ENCODE results near the gene MEPCE.
A peak's percentile ranks its signal among the peaks of the same experiment; 100 is the strongest.
"Not testable (repeated sequence)": the region's sequence is repeated elsewhere in the genome, so short reads cannot be mapped to it uniquely, and the experiment has no call there.

MEPCE gene

GRCh38 chr7:100444311-100445278 is 15.0 kb downstream of the MEPCE start:
- no peaks in the 10 kb centered on the region for H3K27me3 ChIP-seq (ENCODE audit: insufficient read depth, low read length)
- no peaks in the 10 kb centered on the region for H3K36me3 ChIP-seq (ENCODE audit: insufficient read depth, low read length)
- peaks cover 18% of the 10 kb centered on the region for H3K4me1 ChIP-seq (ENCODE audit: insufficient read depth, low read length)
- H2AFZ ChIP-seq (ENCODE audit: low read depth, low read length) = peak overlapping the region; percentile 37
- no peaks in the 10 kb centered on the region for H3K9me3 ChIP-seq (ENCODE audit: low read length)
- H3K4me3 ChIP-seq (ENCODE audit: low read length) = no peak overlapping the region

- no peak overlapping the region for H3K4me3 ChIP-seq (ENCODE audit: low read length)
- H3K36me3 ChIP-seq (ENCODE audit: insufficient read depth, low read length) = no peaks in the 10 kb centered on the region
- no peak overlapping the region for H2AFZ ChIP-seq (ENCODE audit: low read depth, low read length)
- peaks cover 18% of the 10 kb centered on the region for H3K4me1 ChIP-seq (ENCODE audit: insufficient read depth, low read length)
- no peaks in the 10 kb centered on the region for H3K9me3 ChIP-seq (ENCODE audit: low read length)
- no peaks in the 10 kb centered on the region for H3K27me3 ChIP-seq (ENCODE audit: insufficient read depth, low read length)
These were observed 16.4 kb downstream of the MEPCE start for GRCh38 chr7:100446040-100446439.

- not testable (repeated sequence) for H2AFZ ChIP-seq (ENCODE audit: low read depth, low read length); H3K27me3 ChIP-seq (ENCODE audit: insufficient read depth, low read length); H3K9me3 ChIP-seq (ENCODE audit: low read length); H3K36me3 ChIP-seq (ENCODE audit: insufficient read depth, low read length); H3K4me3 ChIP-seq (ENCODE audit: low read length)
- H3K4me1 ChIP-seq (ENCODE audit: insufficient read depth, low read length) = peaks cover 18% of the 10 kb centered on the region
These were observed 17.7 kb downstream of the MEPCE start for GRCh38 chr7:100447363-100447762.

GRCh38 chr7:100449190-100449795 is 19.7 kb downstream of the MEPCE start:
- H2AFZ ChIP-seq (ENCODE audit: low read depth, low read length) = no peak overlapping the region
- H3K27me3 ChIP-seq (ENCODE audit: insufficient read depth, low read length) = no peaks in the 10 kb centered on the region
- H3K4me1 ChIP-seq (ENCODE audit: insufficient read depth, low read length) = peaks cover 15% of the 10 kb centered on the region
- no peaks in the 10 kb centered on the region for H3K9me3 ChIP-seq (ENCODE audit: low read length)
- H3K4me3 ChIP-seq (ENCODE audit: low read length) = no peak overlapping the region
- H3K36me3 ChIP-seq (ENCODE audit: insufficient read depth, low read length) = no peaks in the 10 kb centered on the region

GRCh38 chr7:100452513-100452912 is 22.9 kb downstream of the MEPCE start:
- Histone ChIP-seq H3K27me3 (ENCODE audit: insufficient read depth, low read length) (no peaks in the 10 kb centered on the region), H3K4me3 (ENCODE audit: low read length) (no peak overlapping the region), H2AFZ (ENCODE audit: low read depth, low read length) (no peak overlapping the region), H3K36me3 (ENCODE audit: insufficient read depth, low read length) (no peaks in the 10 kb centered on the region), H3K9me3 (ENCODE audit: low read length) (no peaks in the 10 kb centered on the region), H3K4me1 (ENCODE audit: insufficient read depth, low read length) (no peaks in the 10 kb centered on the region)

GRCh38 chr7:100453854-100454253 is 24.2 kb downstream of the MEPCE start:
- not testable (repeated sequence) for H3K4me3 ChIP-seq (ENCODE audit: low read length); H3K36me3 ChIP-seq (ENCODE audit: insufficient read depth, low read length)

GRCh38 chr7:100455206-100455605 is 25.6 kb downstream of the MEPCE start:
- Histone ChIP-seq H3K36me3 (ENCODE audit: insufficient read depth, low read length) (no peaks in the 10 kb centered on the region), H2AFZ (ENCODE audit: low read depth, low read length) (no peak overlapping the region), H3K27me3 (ENCODE audit: insufficient read depth, low read length) (no peaks in the 10 kb centered on the region), H3K4me1 (ENCODE audit: insufficient read depth, low read length) (no peaks in the 10 kb centered on the region), H3K4me3 (ENCODE audit: low read length) (no peak overlapping the region), H3K9me3 (ENCODE audit: low read length) (no peaks in the 10 kb centered on the region)

More at GRCh38 chr7:100453854-100454253, 24.2 kb downstream of the MEPCE start:
- H3K27me3 ChIP-seq (ENCODE audit: insufficient read depth, low read length); H2AFZ ChIP-seq (ENCODE audit: low read depth, low read length); H3K4me1 ChIP-seq (ENCODE audit: insufficient read depth, low read length); H3K9me3 ChIP-seq (ENCODE audit: low read length): not testable (repeated sequence)

- Histone ChIP-seq H3K4me1 (ENCODE audit: insufficient read depth, low read length) (no peaks in the 10 kb centered on the region), H3K4me3 (ENCODE audit: low read length) (no peak overlapping the region), H2AFZ (ENCODE audit: low read depth, low read length) (no peak overlapping the region), H3K27me3 (ENCODE audit: insufficient read depth, low read length) (no peaks in the 10 kb centered on the region), H3K36me3 (ENCODE audit: insufficient read depth, low read length) (peaks cover 2% of the 10 kb centered on the region), H3K9me3 (ENCODE audit: low read length) (no peaks in the 10 kb centered on the region)
These were observed 26.9 kb downstream of the MEPCE start for GRCh38 chr7:100456562-100456961.

GRCh38 chr7:100457033-100457432 is 27.4 kb downstream of the MEPCE start:
- H2AFZ ChIP-seq (ENCODE audit: low read depth, low read length) = no peak overlapping the region
- peaks cover 2% of the 10 kb centered on the region for H3K36me3 ChIP-seq (ENCODE audit: insufficient read depth, low read length)
- H3K4me3 ChIP-seq (ENCODE audit: low read length) = no peak overlapping the region
- no peaks in the 10 kb centered on the region for H3K27me3 ChIP-seq (ENCODE audit: insufficient read depth, low read length)
- H3K4me1 ChIP-seq (ENCODE audit: insufficient read depth, low read length) = no peaks in the 10 kb centered on the region
- no peaks in the 10 kb centered on the region for H3K9me3 ChIP-seq (ENCODE audit: low read length)

- Histone ChIP-seq H3K4me3 (ENCODE audit: low read length) (no peak within 1 kb of the TSS), H3K4me1 (ENCODE audit: insufficient read depth, low read length) (no peaks in the 10 kb centered on the region), H3K9me3 (ENCODE audit: low read length) (no peaks in the 10 kb centered on the region), H2AFZ (ENCODE audit: low read depth, low read length) (no peak within 1 kb of the TSS), H3K36me3 (ENCODE audit: insufficient read depth, low read length) (peaks cover 4% of the 10 kb centered on the region), H3K27me3 (ENCODE audit: insufficient read depth, low read length) (no peaks in the 10 kb centered on the region)
These were observed 34.6 kb downstream of the MEPCE start, which contains the start of gene SPACDR for GRCh38 chr7:100464210-100464660. Gene SPACDR, minus strand, starts transcription at chr7:100464260. Its CDS starts 235 bp downstream, at chr7:100464025.

- Histone ChIP-seq H3K36me3 (ENCODE audit: insufficient read depth, low read length) (peaks cover 4% of the 10 kb centered on the region), H3K27me3 (ENCODE audit: insufficient read depth, low read length) (no peaks in the 10 kb centered on the region), H2AFZ (ENCODE audit: low read depth, low read length) (no peak overlapping the region), H3K4me3 (ENCODE audit: low read length) (no peak overlapping the region), H3K4me1 (ENCODE audit: insufficient read depth, low read length) (no peaks in the 10 kb centered on the region), H3K9me3 (ENCODE audit: low read length) (no peaks in the 10 kb centered on the region)
These were observed 35.2 kb downstream of the MEPCE start for GRCh38 chr7:100464791-100465190.

- Histone ChIP-seq H3K27me3 (ENCODE audit: insufficient read depth, low read length) (no peaks in the 10 kb centered on the region), H3K4me3 (ENCODE audit: low read length) (no peak overlapping the region), H3K9me3 (ENCODE audit: low read length) (no peaks in the 10 kb centered on the region), H3K36me3 (ENCODE audit: insufficient read depth, low read length) (peaks cover 4% of the 10 kb centered on the region), H2AFZ (ENCODE audit: low read depth, low read length) (no peak overlapping the region), H3K4me1 (ENCODE audit: insufficient read depth, low read length) (no peaks in the 10 kb centered on the region)
These were observed 35.7 kb downstream of the MEPCE start for GRCh38 chr7:100465299-100465698.

- Histone ChIP-seq H3K4me3 (ENCODE audit: low read length) (no peak overlapping the region), H3K36me3 (ENCODE audit: insufficient read depth, low read length) (peaks cover 2% of the 10 kb centered on the region), H3K27me3 (ENCODE audit: insufficient read depth, low read length) (no peaks in the 10 kb centered on the region), H2AFZ (ENCODE audit: low read depth, low read length) (no peak overlapping the region), H3K9me3 (ENCODE audit: low read length) (no peaks in the 10 kb centered on the region), H3K4me1 (ENCODE audit: insufficient read depth, low read length) (no peaks in the 10 kb centered on the region)
These were observed 36.2 kb downstream of the MEPCE start for GRCh38 chr7:100465702-100466311.

Data from neuron (in vitro differentiated cells).